HCT116 (cell line): Measurements from ENCODE around the gene EXOSC7.

Experiments
- ATF3 ChIP-seq: IDR thresholded peaks from 2 replicates; pipeline ENCODE4 v1.6.1; 2012
- CTCF ChIP-seq, 3 experiments: fragments of 200-600 bp in 1 of 3; sonication (generic) in 1 of 3; IDR thresholded peaks in 2 of 3; conservative IDR thresholded peaks in 1 of 3; 2 replicates each; pipeline ENCODE4 v1.5.1; 2012 to 2017; ENCODE audit warnings: low read depth in 2 of 3, low read length in 2 of 3, antibody characterized with exemption in 1 of 3, borderline replicate concordance in 1 of 3, control low read depth in 1 of 3, mild to moderate bottlenecking in 1 of 3, mixed read lengths in 1 of 3, mixed run types in 1 of 3, moderate library complexity in 1 of 3; ENCODE audit not compliant: insufficient read depth in 1 of 3
- REST ChIP-seq: IDR thresholded peaks from 2 replicates; pipeline ENCODE4 v1.6.1; 2012; ENCODE audit warnings: low read depth

GRCh38 chr3:45008117-45008516 lies 32.1 kb downstream of the EXOSC7 start:
- TF ChIP-seq CTCF (IDR thresholded peaks at IDR 0.05 in 2 of 3, conservative IDR thresholded peaks at IDR 0.05 in 1 of 3; ENCODE audit: borderline replicate concordance in 1 of 3, insufficient read depth in 1 of 3, low read depth in 2 of 3, low read length in 2 of 3): no peak
- no peak for TF ChIP-seq ATF3
- no peak for TF ChIP-seq REST
